Measurements from ENCODE around the gene EEF1AKMT3.

- no peak for TF ChIP-seq FOXA1 (IDR thresholded peaks at IDR 0.05)
- no peak for TF ChIP-seq FOXM1 (IDR thresholded peaks at IDR 0.05; ENCODE audit: borderline replicate concordance)
- no peak for TF ChIP-seq ELF4 (IDR thresholded peaks at IDR 0.05)
- TF ChIP-seq FOXK2 (IDR thresholded peaks at IDR 0.05) = no peak
- no peak for TF ChIP-seq SP1 (IDR thresholded peaks at IDR 0.05)
- TF ChIP-seq NFRKB (IDR thresholded peaks at IDR 0.05) = no peak
- no peak for TF ChIP-seq CTBP1 (IDR thresholded peaks at IDR 0.05; ENCODE audit: borderline replicate concordance)
- no peak for TF ChIP-seq SUZ12 (IDR thresholded peaks at IDR 0.05)
Observed at GRCh38 chr12:57767876-57768275, 4.5 kb upstream of the EEF1AKMT3 start.
